SH-SY5Y (cell line): Measurements from ENCODE around the gene DOK4.

Experiments
- GATA2 ChIP-seq: IDR thresholded peaks from 2 replicates; pipeline ENCODE4 v1.6.1; 2011; ENCODE audit warnings: mild to moderate bottlenecking, low read depth, low read length
- GATA3 ChIP-seq: IDR thresholded peaks from 2 replicates; pipeline ENCODE4 v1.6.1; 2011; ENCODE audit warnings: low read depth, mild to moderate bottlenecking, low read length, moderate library complexity

DNA sequence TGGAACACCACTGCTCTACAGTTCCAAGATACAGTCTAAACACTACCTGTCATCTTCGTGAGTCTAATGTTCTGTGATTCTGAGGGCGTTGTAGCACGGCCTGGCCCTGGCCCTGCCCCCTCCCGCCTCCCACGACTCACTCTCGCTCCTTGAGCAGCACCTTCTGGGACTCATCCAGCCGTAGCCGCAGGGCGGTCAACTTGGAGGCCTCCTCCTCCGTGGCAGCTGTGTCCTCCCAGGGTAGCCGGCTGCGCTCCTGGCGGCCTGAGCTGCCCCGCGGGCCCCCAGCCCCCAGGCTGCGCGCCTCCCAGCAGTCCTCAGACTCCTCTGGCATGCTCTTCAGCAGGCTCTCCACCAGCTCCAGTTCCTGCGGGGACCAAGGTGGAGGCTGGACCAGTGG is 39.5 kb upstream of the DOK4 start:
- TF ChIP-seq GATA2: no peak
- TF ChIP-seq GATA3: no peak
